Measurements from ENCODE around the gene B9D1. TPM values are rescaled to one million over a fixed set of nuclear protein-coding genes. Genes with fewer than 3 reads are reported as not detected.
A peak's percentile ranks its signal among the peaks of the same experiment; 100 is the strongest.

B9D1 gene
- total RNA-seq, 2 donors from 2014 or later, result 10.4 to 53.4 TPM

- 88 to 90% methylated on average over 16 of the region's 16 CpGs for WGBS, 2 donors
- TF ChIP-seq POLR2A (IDR thresholded peaks at IDR 0.05), result no peak
- TF ChIP-seq, protein P1, sequence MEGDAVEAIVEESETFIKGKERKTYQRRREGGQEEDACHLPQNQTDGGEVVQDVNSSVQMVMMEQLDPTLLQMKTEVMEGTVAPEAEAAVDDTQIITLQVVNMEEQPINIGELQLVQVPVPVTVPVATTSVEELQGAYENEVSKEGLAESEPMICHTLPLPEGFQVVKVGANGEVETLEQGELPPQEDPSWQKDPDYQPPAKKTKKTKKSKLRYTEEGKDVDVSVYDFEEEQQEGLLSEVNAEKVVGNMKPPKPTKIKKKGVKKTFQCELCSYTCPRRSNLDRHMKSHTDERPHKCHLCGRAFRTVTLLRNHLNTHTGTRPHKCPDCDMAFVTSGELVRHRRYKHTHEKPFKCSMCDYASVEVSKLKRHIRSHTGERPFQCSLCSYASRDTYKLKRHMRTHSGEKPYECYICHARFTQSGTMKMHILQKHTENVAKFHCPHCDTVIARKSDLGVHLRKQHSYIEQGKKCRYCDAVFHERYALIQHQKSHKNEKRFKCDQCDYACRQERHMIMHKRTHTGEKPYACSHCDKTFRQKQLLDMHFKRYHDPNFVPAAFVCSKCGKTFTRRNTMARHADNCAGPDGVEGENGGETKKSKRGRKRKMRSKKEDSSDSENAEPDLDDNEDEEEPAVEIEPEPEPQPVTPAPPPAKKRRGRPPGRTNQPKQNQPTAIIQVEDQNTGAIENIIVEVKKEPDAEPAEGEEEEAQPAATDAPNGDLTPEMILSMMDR (IDR thresholded peaks at IDR 0.05), result no peak
- Histone ChIP-seq H3K36me3 (replicated peaks in 1 of 2; ENCODE audit: insufficient read depth in 1 of 2, low read depth in 2 of 2) (no peaks in the 10 kb centered on the region), H3K4me1 (peaks cover 10% of the 10 kb centered on the region), H3K27me3 (no peaks in the 10 kb centered on the region), H3K9me3 (no peaks in the 10 kb centered on the region), H3K27ac (no peak overlapping the region), H3K4me3 (no peak overlapping the region)
- peak in 1 of 4 donors; percentile 6 for DNase-seq
- no peak for ATAC-seq
- intact Hi-C loops (cut with DNase I), result loop anchor here (5.0 kb wide), 1 partner anchor 78 kb away; no protein-coding TSS in a partner anchor
Measured at GRCh38 chr17:19369107-19369778, 6.7 kb upstream of the B9D1 start.

DNA sequence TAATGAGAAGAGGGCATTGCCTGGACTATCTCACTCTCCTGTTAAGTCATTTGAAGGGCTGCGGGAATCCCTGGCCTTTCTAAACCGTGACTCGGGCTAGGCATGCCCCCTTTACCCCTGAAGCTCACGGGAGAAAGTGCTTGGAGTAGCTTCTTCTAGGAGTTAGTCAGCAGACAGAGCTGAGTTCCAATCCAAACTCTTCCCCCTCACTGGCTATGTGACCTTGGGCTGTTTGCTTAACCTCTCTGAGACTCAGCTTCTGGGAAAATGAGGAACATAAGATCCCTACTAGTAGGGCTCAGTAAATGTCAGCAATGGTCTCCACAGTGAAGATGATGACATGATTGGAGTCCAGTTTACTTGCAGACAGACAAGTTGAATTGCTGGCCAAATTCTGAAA, 5.7 kb upstream of the B9D1 start:
- WGBS, 2 donors, result 84% methylated on average over 4 of the region's 4 CpGs
- H3K27me3 ChIP-seq, result no peaks in the 10 kb centered on the region
- no peak for ATAC-seq
- H3K9me3 ChIP-seq, result no peaks in the 10 kb centered on the region
- intact Hi-C loops (cut with DNase I), result loop anchor here (5.0 kb wide), 1 partner anchor 79 kb away; no protein-coding TSS in a partner anchor
- DNase-seq, result no peak
- H3K36me3 ChIP-seq (replicated peaks in 1 of 2; ENCODE audit: insufficient read depth in 1 of 2, low read depth in 2 of 2), result no peaks in the 10 kb centered on the region
- TF ChIP-seq, protein P1 (IDR thresholded peaks at IDR 0.05), result no peak
- TF ChIP-seq POLR2A (IDR thresholded peaks at IDR 0.05), result no peak
- no peak overlapping the region for H3K27ac ChIP-seq
- H3K4me1 ChIP-seq, result peaks cover 12% of the 10 kb centered on the region
- H3K4me3 ChIP-seq, result no peak overlapping the region

- intact Hi-C loops (cut with DNase I), result loop anchor here (5.0 kb wide), 1 partner anchor 81 kb away; no protein-coding TSS in a partner anchor
- Histone ChIP-seq H3K36me3 (replicated peaks in 1 of 2; ENCODE audit: insufficient read depth in 1 of 2, low read depth in 2 of 2) (no peaks in the 10 kb centered on the region), H3K27ac (no peak overlapping the region), H3K27me3 (no peaks in the 10 kb centered on the region), H3K9me3 (no peaks in the 10 kb centered on the region), H3K4me1 (peaks cover 20% of the 10 kb centered on the region), H3K4me3 (no peak overlapping the region)
- ATAC-seq (no peak), DNase-seq (no peak)
- TF ChIP-seq, protein P1 (IDR thresholded peaks at IDR 0.05), result no peak
- TF ChIP-seq POLR2A (IDR thresholded peaks at IDR 0.05), result no peak
- WGBS, 2 donors, result 80 to 81% methylated on average over 5 of the region's 5 CpGs
Measured at GRCh38 chr17:19366637-19366972, 4.1 kb upstream of the B9D1 start.

DNA sequence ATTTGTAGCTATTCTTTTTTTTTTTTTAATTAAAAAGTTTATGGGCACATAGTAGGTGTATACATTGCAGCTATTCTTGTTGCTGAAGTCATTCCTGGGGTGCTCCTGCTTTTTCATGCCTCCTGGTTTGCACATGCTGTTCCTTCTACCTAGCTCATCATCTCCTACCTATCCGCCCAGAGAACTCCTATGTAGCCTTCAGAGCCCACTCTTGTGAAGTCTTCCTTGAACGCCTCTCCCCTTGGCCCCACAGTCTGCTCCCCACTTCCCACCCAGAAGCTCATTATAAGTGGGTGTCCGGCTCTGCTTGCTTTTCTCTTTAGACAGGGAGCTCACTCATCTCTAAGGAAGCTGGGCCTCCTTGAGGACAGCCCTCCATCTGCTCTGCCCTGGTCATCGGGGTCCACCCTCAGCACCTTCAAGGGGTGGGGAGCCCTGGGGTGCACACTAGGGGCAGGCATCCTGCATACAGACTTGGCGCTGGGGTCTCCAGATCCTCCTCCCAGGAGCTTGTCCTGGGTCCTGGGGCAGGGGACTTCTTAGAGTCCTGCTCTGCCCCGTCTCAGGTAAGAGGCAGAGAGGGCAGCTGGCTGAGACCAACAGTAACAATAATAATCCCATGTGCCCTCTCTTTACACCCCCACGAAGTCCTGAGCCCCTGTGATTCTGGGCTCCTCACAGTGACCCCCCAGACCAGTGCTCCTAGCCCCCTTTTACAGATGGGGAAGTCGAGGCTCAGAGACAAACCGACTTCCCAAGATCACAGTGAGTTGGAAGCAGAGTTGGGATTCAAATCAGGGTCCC, 3.5 kb upstream of the B9D1 start:
- peaks cover 26% of the 10 kb centered on the region for H3K4me1 ChIP-seq
- ATAC-seq (no peak), DNase-seq (no peak)
- intact Hi-C loops (cut with DNase I), result loop anchor here (5.0 kb wide), 1 partner anchor 81 kb away; no protein-coding TSS in a partner anchor
- no peaks in the 10 kb centered on the region for H3K9me3 ChIP-seq
- H3K4me3 ChIP-seq, result no peak overlapping the region
- 65 to 87% methylated on average over 6 to 9 of the region's 9 CpGs for WGBS, 2 donors
- no peak overlapping the region for H3K27ac ChIP-seq
- TF ChIP-seq, protein P1 (IDR thresholded peaks at IDR 0.05), result no peak
- no peak for TF ChIP-seq POLR2A (IDR thresholded peaks at IDR 0.05)
- no peaks in the 10 kb centered on the region for H3K27me3 ChIP-seq
- no peaks in the 10 kb centered on the region for H3K36me3 ChIP-seq (replicated peaks in 1 of 2; ENCODE audit: insufficient read depth in 1 of 2, low read depth in 2 of 2)
